T-helper 1 cell treated with Interleukin-12 subunit alpha and Interleukin-12 subunit beta and Interleukin-4 antibody, amounts not matched to agents 30 ng/mL and 1 ng/mL, for 36 hours (primary cell): ENCODE data around the gene USP14. TPM values are rescaled to one million over a fixed set of nuclear protein-coding genes. Genes with fewer than 3 reads are reported as not detected.
"Not testable (repeated sequence)": the region's sequence is repeated elsewhere in the genome, so short reads cannot be mapped to it uniquely, and the experiment has no call there.

ENCODE experiments used
- intact Hi-C: fragments of 100-400 bp; cut with micrococcal nuclease; formaldehyde crosslinking; loops from one replicate; pipeline ENCODE4 v1.15.1; 2024
- total RNA-seq: library from RNA; stranded (reverse); gene quantifications from 2 replicates; pipeline ENCODE4 v1.2.3, GENCODE V29; 2022

Gene USP14
- 77.0 and 77.7 TPM in 2 replicates for total RNA-seq

- intact Hi-C loops, result loop anchor here (1.0 to 5.0 kb wide), 7 partner anchors 20 to 655 kb away; partner anchors contain the start of genes ENOSF1 and THOC1
Observed at GRCh38 chr18:158128-159036, at the start of gene USP14. Gene USP14 (plus strand): TSS chr18:158557. CDS start chr18:158699, 142 bp downstream.

- intact Hi-C loops, result loop anchor here (2.0 kb wide), 1 partner anchor 368 kb away; no protein-coding TSS in a partner anchor
Observed at GRCh38 chr18:108665-109063, 49.7 kb upstream of the USP14 start.

GRCh38 chr18:109130-109921 lies 49.0 kb upstream of the USP14 start:
- intact Hi-C loops, result loop anchor here (2.0 kb wide), 1 partner anchor 367 kb away; no protein-coding TSS in a partner anchor

GRCh38 chr18:109922-110261 lies 48.5 kb upstream of the USP14 start:
- intact Hi-C loops, result loop anchor here (2.0 to 5.0 kb wide), 3 partner anchors 367 to 507 kb away; partner anchors contain the start of gene CLUL1

GRCh38 chr18:110351-111201 lies 47.8 kb upstream of the USP14 start:
- intact Hi-C loops, result loop anchor here (1.0 to 5.0 kb wide), 4 partner anchors 48 to 506 kb away; partner anchors contain the start of genes CLUL1, THOC1 and USP14

- intact Hi-C loops, result loop anchor here (1.0 to 5.0 kb wide), 4 partner anchors 47 to 505 kb away; partner anchors contain the start of genes CLUL1, THOC1 and USP14
Observed at GRCh38 chr18:111306-112014, 46.9 kb upstream of the USP14 start.

- intact Hi-C loops, result loop anchor here (5.0 kb wide), 1 partner anchor 485 kb away; the partner anchor contains the start of gene CLUL1
Observed at GRCh38 chr18:112015-112733, 46.2 kb upstream of the USP14 start.

- intact Hi-C loops, result not testable (repeated sequence)
Observed at GRCh38 chr18:120539-121260, 37.7 kb upstream of the USP14 start.

GRCh38 chr18:135045-135444 lies 23.3 kb upstream of the USP14 start:
- intact Hi-C loops, result no loop called here

- intact Hi-C loops, result no loop called here
Observed at GRCh38 chr18:136433-136832, 21.9 kb upstream of the USP14 start.

GRCh38 chr18:137327-137726 lies 21.0 kb upstream of the USP14 start:
- intact Hi-C loops, result no loop called here

GRCh38 chr18:140670-141266 lies 17.6 kb upstream of the USP14 start:
- intact Hi-C loops, result no loop called here

- intact Hi-C loops, result not testable (repeated sequence)
Observed at GRCh38 chr18:142624-143296, 15.6 kb upstream of the USP14 start.

- intact Hi-C loops, result no loop called here
Observed at GRCh38 chr18:148841-149240, 9.5 kb upstream of the USP14 start.

GRCh38 chr18:154151-154550 lies 4.2 kb upstream of the USP14 start:
- intact Hi-C loops, result no loop called here

- intact Hi-C loops, result loop anchor here (5.0 kb wide), 1 partner anchor 557 kb away; the partner anchor contains the start of gene ENOSF1
Observed at GRCh38 chr18:155688-156087, 2.7 kb upstream of the USP14 start.

GRCh38 chr18:156514-157230 lies 1.7 kb upstream of the USP14 start:
- intact Hi-C loops, result loop anchor here (5.0 kb wide), 1 partner anchor 556 kb away; the partner anchor contains the start of gene ENOSF1
